GM18526 (cell line): Measurements from ENCODE around the gene FLYWCH1.

Experiments
- POLR2A ChIP-seq: IDR thresholded peaks from 3 replicates; pipeline ENCODE4 v1.6.1; 2011; ENCODE audit not compliant: insufficient read length; ENCODE audit errors: extremely low read depth

The FLYWCH1 gene

DNA sequence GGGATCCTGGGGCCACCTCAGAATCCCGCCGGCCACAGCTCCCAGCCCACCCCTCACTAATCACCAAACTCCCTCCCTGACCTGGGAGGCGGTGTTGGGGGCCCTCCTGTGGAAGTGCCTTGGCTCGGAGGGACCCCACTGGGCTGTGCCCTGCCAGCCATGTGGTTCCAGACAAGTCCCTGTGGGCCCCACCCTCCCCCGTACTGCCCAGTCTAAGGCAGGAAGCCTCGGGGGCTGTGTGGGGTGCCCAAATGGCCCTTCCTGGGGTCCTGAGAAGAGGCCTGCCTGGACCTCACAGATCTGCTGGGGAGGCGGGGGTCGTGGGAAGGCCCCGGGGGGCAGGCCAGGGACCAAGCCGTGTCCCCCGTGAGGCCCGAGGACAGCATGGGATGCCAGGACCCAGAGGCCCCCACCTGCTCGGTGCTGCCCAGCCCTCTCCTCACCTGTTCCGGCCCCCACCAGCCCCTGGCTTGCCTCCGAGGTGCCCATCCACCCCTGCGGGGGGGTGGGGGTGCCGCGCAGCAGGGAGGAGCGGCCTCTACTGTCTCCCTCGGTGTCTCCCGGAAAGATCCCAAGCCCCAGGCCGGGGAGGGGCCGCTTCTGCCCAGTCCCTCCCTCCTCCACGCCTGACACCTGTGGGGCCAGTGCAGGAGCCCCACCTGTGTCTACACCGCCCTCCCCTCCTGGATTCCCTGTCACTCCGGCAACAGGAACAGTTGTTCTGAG lies 43.1 kb downstream of the FLYWCH1 start:
- TF ChIP-seq POLR2A = no peak

DNA sequence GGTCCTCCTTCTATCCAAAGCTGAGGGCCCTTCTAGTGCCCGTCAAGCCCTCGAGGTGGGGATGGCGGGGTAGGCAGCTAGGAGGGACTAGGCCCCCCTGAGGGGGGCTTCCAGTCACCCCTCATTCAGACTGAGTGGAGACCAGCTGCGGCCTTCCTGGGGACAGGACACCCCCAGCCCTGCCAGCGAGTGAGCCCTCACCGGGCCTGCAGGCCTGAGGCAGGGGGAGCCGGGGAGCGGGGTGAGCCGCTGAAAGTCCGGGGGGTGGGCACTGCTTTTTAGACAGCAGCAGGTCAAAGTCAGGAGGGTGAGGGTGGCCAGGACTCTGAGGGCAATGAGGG lies 43.7 kb downstream of the FLYWCH1 start:
- no peak for TF ChIP-seq POLR2A

DNA sequence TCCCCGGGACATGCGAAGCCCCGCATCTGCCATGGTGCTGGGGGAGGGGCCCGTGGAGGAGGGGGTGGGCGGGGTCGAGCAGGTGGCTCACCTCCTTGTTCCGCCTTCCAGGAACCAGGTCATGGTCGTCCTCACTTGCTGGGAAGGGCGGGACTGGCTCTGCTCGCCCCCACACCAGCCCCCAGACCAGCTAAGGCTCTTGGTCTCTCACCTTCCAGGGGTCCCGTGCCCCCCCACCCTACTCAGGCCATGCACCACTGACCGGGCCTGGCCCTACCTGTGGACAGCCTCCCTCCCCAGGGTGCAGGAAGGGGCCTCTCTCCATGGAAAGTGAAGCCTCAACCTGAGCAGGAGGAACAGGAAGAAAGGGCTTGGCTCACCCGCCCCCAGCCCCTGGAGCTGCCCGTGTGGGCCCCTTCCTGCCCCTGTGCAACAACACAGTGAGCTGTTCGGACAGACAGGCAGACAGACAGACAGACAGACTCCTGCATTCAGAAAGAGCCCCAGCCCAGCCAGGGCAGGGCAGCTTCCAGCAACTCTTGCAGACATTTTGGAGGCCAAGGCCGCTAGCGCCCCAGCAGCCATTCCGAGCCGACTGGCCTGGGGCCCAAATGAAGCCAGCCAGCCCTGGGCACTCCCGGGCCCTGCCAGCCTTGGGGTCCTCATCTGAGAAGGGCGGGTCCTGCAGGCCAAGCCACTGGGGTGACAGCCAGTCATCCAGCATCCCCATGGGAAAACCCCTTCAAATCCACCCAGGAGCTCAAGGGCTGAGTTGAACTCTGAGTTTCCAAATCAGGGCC lies 44.2 kb downstream of the FLYWCH1 start:
- TF ChIP-seq POLR2A = no peak

DNA sequence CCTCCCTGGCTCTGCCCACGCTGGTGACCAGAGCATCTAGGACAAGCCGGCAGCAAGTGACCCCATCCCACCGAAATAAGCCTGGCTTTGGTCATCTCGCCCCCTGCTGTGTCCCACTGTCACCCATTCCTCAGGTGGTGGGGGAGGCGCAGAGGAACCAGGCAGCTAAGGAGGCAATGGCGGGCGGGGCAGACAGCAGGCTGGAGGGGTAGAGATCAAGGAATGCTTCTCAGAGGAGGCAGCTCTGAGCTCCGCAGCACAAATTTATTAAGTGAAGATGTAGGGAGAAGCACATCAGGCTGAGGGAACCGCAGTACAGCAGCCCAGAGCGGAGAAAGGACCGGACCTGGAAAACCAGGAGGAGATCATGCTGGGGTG lies 44.8 kb downstream of the FLYWCH1 start:
- no peak for TF ChIP-seq POLR2A

DNA sequence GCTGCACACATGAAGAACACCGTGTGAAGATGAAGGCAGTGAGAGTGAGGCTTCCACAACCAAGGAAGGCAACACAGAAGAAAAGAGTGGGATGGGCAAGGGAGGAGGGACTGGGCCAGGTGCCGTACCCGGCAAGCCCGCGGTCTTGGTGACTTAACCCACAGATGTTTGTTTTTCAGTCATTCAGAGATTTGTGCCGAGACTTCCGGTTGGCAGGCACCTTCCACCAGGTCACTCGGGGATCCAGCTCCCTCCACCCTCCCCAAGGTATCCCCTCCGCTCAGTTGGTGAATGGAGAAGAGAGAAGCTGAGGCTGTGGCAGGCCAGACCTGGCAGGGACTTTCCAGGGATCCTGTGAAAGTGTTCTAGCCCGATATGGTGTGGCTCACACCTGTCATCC lies 47.5 kb downstream of the FLYWCH1 start:
- no peak for TF ChIP-seq POLR2A

DNA sequence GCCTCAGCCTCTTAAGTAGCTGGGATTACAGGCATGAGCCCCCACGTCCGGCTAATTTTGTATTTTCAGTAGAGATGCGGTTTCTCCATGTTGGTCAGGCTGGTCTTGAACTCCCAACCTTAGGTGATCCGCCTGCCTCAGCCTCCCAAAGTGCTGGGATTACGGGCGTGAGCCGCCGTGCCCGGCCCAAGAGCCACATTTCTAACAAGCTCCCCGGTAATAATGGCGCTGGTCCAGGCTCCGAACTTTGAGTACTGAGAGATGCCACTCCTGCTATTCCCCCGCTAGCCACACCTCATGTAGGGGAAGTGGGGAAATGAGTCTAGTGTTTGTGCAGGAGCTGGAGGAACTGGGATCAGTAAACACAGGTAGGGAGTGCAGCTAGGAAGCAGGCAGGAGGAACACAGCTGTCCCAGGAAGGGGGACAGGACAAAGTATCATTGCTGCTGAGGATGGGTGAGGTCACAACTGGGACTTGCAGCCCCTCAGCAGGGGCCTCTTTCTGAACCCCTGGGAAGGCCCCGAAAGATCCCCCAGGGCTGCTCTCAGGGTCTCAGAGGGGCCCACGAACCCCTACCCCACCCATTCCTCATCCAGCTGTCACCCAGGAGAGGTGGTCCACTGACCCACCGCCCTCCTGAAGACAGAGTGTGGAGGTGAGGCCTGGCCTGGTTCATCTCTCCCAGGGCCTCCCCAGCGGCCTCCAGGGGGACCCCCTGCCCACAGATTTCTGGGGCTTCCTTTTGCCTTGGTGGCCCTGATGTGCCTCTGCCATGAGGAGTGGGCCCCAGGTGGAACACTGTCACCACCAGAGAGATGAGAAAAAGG lies 48.7 kb downstream of the FLYWCH1 start:
- no peak for TF ChIP-seq POLR2A

DNA sequence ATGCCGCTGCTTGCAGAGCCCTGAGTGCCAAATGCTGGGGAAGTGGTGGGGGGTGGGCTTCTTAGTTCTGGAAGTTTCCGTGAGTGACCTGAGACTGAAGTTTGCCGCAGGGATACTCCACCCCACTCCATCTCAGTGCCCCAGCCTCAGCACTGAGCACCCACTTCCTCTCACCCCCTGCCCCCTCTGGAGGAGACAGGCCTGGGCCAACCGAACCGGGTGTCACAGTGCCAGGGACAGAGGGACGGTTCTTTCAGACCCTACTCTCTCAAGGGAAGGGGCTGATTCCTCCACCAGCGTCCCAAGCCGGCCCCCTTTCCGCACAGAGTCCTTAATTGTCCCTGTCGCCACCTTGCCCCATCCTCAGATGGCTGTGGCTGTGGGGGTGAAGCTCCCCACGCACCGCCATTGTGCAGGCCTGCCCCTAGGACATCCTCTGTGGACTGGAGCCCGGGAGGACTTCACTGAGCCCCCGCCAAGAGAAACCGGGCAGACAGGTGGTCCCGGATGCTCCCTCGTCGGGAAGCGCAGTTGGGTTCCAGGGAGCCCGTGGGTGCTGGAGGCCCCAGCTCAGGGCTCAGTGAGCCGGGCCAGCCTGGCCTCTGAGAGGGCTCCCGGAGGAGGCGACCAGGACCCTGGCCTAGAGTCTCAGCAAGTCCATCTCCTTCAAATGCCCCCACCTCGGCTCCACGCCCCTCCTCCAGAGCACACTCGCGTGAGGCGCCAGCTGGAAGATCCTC lies 50.8 kb downstream of the FLYWCH1 start:
- no peak for TF ChIP-seq POLR2A

DNA sequence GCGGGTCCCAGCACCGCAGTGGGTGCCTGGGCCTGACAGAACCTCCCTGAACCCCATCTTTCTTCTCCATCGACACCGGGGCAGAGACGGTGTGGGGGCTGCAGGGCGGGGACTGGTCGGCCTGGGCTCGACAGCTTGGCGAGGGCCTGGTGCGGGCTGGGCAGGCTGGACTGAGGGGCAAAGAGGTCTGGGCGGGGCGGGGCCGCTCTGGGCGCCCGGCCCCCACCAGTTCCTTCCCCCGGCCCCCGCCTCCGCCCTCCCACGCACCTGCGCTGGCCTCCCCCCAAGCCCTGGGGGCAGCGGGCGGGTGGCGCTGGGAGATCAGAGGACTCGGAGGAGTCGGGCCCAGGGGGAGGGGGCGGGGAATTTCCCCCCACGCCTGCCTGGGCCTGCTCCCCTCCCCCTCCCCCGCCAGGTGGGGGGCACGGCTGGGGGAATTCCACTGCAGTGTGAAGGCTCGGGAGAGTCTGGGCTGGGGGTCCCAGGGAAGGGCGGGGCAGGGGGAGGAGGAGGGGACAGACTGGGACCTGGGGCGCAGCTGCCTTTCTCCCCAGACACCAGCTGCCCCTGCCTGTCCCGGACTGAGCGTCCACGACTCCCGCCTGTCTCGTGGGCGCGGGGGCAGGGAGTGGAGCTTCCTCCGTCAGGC lies 51.5 kb downstream of the FLYWCH1 start:
- TF ChIP-seq POLR2A = no peak

DNA sequence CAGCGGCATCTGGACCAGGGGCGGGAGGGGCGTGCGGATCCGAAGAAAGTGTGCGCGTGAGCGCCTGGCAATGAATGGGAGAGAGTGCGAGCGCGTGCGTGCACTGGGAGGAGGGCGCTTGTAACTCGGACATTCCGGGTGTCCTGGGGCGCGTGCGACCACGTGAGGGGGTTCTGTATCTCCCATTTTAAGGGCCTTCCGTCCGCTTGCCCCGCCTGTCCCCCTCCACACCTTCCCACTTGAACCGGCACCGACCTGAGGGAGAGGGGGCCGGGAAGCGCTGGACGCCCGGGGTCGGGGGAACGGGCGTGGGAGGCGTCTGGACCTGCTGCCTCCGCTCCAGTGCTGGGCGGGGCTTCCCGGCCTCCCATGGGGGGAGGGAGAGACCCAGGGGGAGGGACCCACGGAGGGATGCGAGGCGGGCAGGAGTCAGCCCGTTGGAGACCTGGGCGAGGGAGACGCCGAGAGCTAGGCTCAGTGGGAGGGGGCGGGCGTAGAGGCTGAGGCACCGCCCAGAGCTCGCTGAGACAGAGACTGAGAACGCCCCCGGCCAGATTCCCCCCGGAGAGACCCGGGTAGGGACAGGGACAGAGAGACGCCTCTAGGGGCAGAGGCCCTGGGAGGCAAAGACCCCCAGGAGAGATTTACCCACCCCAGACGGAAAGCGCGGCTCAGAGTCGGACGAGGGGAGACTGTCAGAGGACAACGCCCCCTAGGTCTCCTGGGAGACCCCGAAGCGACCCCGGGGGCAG lies 52.2 kb downstream of the FLYWCH1 start, which contains the start of gene KREMEN2:
KREMEN2 (plus strand) TSS at position 553 of the 752 bp plus-strand sequence. CDS start 246 bp downstream, outside the sequence.
- TF ChIP-seq POLR2A = no peak

DNA sequence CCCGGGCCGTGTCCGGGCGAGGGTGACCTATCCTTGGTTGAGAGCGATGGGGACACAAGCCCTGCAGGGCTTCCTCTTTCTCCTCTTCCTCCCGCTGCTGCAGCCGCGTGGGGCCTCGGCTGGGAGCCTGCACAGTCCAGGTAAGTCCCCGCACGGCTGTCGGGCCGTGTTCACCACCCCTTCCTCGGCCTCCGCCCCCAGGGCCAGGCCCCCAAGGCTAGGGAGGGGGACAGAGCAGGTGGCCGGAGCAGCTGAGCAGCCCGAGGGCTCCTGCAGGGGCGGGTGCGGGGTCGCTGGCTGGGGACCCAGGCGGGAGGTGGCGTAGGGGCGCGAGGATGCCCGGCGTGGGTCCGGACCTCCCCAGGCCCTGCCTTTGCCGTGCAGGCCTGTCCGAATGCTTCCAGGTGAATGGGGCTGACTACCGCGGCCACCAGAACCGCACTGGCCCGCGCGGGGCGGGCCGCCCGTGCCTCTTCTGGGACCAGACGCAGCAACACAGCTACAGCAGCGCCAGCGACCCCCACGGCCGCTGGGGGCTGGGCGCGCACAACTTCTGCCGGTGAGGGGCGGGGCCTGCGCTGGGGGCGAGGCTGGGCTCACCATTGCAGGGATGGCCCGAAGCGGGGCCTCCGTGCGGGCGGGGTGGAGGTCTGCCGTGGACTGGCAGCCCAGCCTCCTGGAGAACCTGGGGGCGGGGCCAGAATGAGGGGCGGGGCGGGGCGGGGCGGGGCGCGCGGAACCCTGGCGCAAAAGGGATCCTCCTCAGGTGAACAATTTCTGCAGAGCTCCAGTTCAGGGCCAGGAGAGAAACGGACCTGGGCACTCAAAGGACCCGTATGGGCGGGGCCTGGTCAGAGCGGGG lies 53.0 kb downstream of the FLYWCH1 start:
- no peak for TF ChIP-seq POLR2A

DNA sequence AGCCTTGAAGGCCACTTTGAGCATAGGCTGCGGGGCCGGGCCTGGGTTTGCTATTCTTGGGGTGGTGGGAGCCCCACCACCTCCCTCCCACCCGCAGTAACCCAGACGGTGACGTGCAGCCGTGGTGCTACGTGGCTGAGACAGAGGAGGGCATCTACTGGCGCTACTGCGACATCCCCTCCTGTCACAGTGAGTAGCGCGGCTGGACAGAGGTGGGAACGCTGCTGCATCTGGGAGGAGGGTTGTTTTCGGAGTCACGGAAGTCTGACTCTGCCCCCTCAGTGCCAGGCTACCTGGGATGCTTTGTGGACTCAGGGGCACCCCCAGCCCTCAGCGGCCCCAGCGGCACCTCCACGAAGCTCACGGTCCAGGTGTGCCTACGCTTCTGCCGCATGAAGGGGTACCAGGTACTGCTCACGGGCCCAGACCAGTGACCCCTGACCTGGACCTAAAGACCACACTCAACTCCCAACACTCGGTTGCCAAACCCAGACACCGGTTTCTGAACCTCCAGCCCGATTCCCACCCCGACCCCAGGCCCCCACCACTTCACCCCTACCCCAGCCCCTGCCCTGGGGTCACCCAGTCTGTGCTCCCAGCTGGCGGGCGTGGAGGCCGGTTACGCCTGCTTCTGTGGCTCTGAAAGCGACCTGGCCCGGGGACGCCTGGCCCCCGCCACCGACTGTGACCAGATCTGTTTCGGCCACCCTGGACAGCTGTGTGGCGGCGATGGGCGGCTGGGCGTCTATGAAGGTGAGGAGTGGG lies 54.5 kb downstream of the FLYWCH1 start:
- no peak for TF ChIP-seq POLR2A

DNA sequence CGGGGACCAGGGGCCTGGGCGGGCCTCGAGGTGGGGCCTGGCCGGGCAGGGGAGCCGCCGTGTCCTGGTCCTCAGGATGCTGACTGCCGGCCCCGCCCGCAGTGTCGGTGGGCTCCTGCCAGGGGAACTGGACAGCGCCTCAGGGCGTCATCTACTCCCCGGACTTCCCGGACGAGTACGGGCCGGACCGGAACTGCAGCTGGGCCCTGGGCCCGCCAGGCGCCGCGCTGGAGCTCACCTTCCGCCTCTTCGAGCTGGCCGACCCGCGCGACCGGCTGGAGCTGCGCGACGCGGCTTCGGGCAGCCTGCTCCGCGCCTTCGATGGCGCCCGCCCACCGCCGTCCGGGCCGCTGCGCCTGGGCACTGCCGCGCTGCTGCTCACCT lies 55.1 kb downstream of the FLYWCH1 start:
- TF ChIP-seq POLR2A = no peak

DNA sequence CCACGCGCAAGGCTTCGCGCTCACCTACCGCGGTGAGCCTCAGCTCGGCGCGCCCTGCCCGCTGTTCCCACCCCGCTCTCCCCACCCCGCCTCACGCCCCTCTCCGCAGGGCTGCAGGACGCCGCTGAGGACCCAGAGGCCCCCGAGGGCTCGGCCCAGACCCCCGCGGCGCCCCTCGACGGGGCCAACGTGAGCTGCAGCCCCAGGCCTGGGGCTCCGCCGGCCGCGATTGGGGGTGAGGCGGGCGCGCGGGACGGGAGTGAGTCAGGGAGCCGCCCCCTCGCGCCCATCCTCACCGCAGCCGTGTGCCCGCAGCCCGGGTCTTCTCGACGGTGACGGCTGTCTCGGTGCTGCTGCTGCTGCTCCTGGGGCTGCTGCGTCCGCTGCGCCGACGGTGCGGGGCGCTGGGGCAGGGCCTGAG lies 55.5 kb downstream of the FLYWCH1 start:
- no peak for TF ChIP-seq POLR2A
